Measurements from ENCODE around the gene NRP2. TPM values are rescaled to one million over a fixed set of nuclear protein-coding genes. Genes with fewer than 3 reads are reported as not detected.

The NRP2 gene
- total and polyA plus RNA-seq, 2 of the 13 experiments (the other 11 are each of a cell fraction or from before 2014, with no cell fraction given), result 0.65 to 1.4 TPM

GRCh38 chr2:205695460-205695991 lies 13.2 kb downstream of the NRP2 start (continued):
- TF ChIP-seq, protein P1, sequence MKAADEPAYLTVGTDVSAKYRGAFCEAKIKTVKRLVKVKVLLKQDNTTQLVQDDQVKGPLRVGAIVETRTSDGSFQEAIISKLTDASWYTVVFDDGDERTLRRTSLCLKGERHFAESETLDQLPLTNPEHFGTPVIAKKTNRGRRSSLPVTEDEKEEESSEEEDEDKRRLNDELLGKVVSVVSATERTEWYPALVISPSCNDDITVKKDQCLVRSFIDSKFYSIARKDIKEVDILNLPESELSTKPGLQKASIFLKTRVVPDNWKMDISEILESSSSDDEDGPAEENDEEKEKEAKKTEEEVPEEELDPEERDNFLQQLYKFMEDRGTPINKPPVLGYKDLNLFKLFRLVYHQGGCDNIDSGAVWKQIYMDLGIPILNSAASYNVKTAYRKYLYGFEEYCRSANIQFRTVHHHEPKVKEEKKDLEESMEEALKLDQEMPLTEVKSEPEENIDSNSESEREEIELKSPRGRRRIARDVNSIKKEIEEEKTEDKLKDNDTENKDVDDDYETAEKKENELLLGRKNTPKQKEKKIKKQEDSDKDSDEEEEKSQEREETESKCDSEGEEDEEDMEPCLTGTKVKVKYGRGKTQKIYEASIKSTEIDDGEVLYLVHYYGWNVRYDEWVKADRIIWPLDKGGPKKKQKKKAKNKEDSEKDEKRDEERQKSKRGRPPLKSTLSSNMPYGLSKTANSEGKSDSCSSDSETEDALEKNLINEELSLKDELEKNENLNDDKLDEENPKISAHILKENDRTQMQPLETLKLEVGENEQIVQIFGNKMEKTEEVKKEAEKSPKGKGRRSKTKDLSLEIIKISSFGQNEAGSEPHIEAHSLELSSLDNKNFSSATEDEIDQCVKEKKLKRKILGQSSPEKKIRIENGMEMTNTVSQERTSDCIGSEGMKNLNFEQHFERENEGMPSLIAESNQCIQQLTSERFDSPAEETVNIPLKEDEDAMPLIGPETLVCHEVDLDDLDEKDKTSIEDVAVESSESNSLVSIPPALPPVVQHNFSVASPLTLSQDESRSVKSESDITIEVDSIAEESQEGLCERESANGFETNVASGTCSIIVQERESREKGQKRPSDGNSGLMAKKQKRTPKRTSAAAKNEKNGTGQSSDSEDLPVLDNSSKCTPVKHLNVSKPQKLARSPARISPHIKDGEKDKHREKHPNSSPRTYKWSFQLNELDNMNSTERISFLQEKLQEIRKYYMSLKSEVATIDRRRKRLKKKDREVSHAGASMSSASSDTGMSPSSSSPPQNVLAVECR (CRISPR knock-in tag; IDR thresholded peaks at IDR 0.05; ENCODE audit: borderline replicate concordance), result no peak
- TF ChIP-seq RFXANK (CRISPR knock-in tag; IDR thresholded peaks at IDR 0.05) (no peak), MZF1 (CRISPR knock-in tag; IDR thresholded peaks at IDR 0.05; ENCODE audit: borderline replicate concordance) (no peak), GTF2F1 (IDR thresholded peaks at IDR 0.05; ENCODE audit: low read length) (no peak), ZSCAN30 (CRISPR knock-in tag; IDR thresholded peaks at IDR 0.05) (no peak), SMARCC2 (IDR thresholded peaks at IDR 0.05) (no peak), ZNF138 (CRISPR knock-in tag; IDR thresholded peaks at IDR 0.05; ENCODE audit: low read depth) (no peak), RNF2 (conservative IDR thresholded peaks at IDR 0.05; ENCODE audit: low read depth) (no peak), PAF1 (CRISPR knock-in tag; IDR thresholded peaks at IDR 0.05) (no peak)
- TF ChIP-seq, protein P2, sequence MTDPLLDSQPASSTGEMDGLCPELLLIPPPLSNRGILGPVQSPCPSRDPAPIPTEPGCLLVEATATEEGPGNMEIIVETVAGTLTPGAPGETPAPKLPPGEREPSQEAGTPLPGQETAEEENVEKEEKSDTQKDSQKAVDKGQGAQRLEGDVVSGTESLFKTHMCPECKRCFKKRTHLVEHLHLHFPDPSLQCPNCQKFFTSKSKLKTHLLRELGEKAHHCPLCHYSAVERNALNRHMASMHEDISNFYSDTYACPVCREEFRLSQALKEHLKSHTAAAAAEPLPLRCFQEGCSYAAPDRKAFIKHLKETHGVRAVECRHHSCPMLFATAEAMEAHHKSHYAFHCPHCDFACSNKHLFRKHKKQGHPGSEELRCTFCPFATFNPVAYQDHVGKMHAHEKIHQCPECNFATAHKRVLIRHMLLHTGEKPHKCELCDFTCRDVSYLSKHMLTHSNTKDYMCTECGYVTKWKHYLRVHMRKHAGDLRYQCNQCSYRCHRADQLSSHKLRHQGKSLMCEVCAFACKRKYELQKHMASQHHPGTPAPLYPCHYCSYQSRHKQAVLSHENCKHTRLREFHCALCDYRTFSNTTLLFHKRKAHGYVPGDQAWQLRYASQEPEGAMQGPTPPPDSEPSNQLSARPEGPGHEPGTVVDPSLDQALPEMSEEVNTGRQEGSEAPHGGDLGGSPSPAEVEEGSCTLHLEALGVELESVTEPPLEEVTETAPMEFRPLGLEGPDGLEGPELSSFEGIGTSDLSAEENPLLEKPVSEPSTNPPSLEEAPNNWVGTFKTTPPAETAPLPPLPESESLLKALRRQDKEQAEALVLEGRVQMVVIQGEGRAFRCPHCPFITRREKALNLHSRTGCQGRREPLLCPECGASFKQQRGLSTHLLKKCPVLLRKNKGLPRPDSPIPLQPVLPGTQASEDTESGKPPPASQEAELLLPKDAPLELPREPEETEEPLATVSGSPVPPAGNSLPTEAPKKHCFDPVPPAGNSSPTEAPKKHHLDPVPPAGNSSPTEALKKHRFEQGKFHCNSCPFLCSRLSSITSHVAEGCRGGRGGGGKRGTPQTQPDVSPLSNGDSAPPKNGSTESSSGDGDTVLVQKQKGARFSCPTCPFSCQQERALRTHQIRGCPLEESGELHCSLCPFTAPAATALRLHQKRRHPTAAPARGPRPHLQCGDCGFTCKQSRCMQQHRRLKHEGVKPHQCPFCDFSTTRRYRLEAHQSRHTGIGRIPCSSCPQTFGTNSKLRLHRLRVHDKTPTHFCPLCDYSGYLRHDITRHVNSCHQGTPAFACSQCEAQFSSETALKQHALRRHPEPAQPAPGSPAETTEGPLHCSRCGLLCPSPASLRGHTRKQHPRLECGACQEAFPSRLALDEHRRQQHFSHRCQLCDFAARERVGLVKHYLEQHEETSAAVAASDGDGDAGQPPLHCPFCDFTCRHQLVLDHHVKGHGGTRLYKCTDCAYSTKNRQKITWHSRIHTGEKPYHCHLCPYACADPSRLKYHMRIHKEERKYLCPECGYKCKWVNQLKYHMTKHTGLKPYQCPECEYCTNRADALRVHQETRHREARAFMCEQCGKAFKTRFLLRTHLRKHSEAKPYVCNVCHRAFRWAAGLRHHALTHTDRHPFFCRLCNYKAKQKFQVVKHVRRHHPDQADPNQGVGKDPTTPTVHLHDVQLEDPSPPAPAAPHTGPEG (CRISPR knock-in tag; IDR thresholded peaks at IDR 0.05), result no peak
- TF ChIP-seq, protein P3, sequence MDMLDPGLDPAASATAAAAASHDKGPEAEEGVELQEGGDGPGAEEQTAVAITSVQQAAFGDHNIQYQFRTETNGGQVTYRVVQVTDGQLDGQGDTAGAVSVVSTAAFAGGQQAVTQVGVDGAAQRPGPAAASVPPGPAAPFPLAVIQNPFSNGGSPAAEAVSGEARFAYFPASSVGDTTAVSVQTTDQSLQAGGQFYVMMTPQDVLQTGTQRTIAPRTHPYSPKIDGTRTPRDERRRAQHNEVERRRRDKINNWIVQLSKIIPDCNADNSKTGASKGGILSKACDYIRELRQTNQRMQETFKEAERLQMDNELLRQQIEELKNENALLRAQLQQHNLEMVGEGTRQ (IDR thresholded peaks at IDR 0.05; ENCODE audit: low read depth, low read length), result no peak
- TF ChIP-seq, protein P3 (CRISPR knock-in tag; IDR thresholded peaks at IDR 0.05; ENCODE audit: borderline replicate concordance), result no peak
